GM18498 (cell line): ENCODE measurements around the gene ARMC2.
"Not testable (repeated sequence)": the region's sequence is repeated elsewhere in the genome, so short reads cannot be mapped to it uniquely, and the experiment has no call there.

Source experiments
- ATAC-seq: cut with Tn5 transposase; IDR thresholded peaks from one replicate; pipeline ENCODE4 v1.9.1; 2021; ENCODE audit warnings: mild to moderate bottlenecking, moderate library complexity; ENCODE audit not compliant: unreplicated experiment

The ARMC2 gene

GRCh38 chr6:108914235-108915022 is 66.2 kb downstream of the ARMC2 start:
- ATAC-seq, result no peak

- ATAC-seq, result no peak
Observed at GRCh38 chr6:108915258-108915657, 67.0 kb downstream of the ARMC2 start.

GRCh38 chr6:108916026-108916686 is 67.9 kb downstream of the ARMC2 start:
- no peak for ATAC-seq

- ATAC-seq, result no peak
Observed at GRCh38 chr6:108920751-108921150, 72.5 kb downstream of the ARMC2 start.

GRCh38 chr6:108921547-108922361 is 73.5 kb downstream of the ARMC2 start:
- ATAC-seq, result no peak

- no peak for ATAC-seq
Observed at GRCh38 chr6:108922499-108922898, 74.3 kb downstream of the ARMC2 start.

GRCh38 chr6:108927927-108928326 is 79.7 kb downstream of the ARMC2 start:
- no peak for ATAC-seq

GRCh38 chr6:108928650-108929049 is 80.4 kb downstream of the ARMC2 start:
- no peak for ATAC-seq

- ATAC-seq, result not testable (repeated sequence)
Observed at GRCh38 chr6:108931090-108931489, 82.9 kb downstream of the ARMC2 start.

- no peak for ATAC-seq
Observed at GRCh38 chr6:108937170-108937569, 88.9 kb downstream of the ARMC2 start.

- ATAC-seq, result no peak
Observed at GRCh38 chr6:108940741-108941140, 92.5 kb downstream of the ARMC2 start.

- ATAC-seq, result no peak
Observed at GRCh38 chr6:108941281-108941680, 93.1 kb downstream of the ARMC2 start.

- no peak for ATAC-seq
Observed at GRCh38 chr6:108941859-108942258, 93.6 kb downstream of the ARMC2 start.

- no peak for ATAC-seq
Observed at GRCh38 chr6:108942556-108943492, 94.6 kb downstream of the ARMC2 start.

GRCh38 chr6:108944071-108944470 is 95.8 kb downstream of the ARMC2 start:
- no peak for ATAC-seq

GRCh38 chr6:108944707-108945680 is 96.8 kb downstream of the ARMC2 start:
- no peak for ATAC-seq

GRCh38 chr6:108945681-108946159 is 97.5 kb downstream of the ARMC2 start:
- ATAC-seq, result no peak

- no peak for ATAC-seq
Observed at GRCh38 chr6:108946695-108947094, 98.5 kb downstream of the ARMC2 start.
